Fibroblast of skin of right biceps (primary cell): ENCODE measurements around the gene SRC.
A peak's percentile ranks its signal among the peaks of the same experiment; 100 is the strongest.

ENCODE experiments used
- DNase-seq: peaks from one replicate; pipeline ENCODE4 v3.0.0-alpha.2; 2013

The SRC gene

DNA sequence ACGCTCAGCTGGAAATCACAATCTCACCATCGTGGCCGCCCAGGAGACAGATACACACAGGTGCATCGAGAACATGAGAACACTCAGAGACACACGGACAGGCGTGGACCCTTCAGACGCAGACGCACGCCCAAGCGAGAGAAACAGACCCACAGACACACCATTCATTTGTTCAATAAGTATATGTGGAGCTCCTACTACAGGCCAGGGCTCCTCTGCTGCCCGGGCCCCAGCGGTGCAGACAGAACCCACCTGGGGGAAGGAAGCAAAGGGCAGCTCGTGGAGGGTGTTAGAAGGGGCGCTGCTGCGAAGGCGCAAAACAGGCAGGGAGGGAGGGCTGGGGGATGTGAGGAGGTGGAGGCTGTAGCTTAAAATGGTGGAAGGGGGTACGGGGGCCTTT is 39.2 kb downstream of the SRC start:
- no peak for DNase-seq

DNA sequence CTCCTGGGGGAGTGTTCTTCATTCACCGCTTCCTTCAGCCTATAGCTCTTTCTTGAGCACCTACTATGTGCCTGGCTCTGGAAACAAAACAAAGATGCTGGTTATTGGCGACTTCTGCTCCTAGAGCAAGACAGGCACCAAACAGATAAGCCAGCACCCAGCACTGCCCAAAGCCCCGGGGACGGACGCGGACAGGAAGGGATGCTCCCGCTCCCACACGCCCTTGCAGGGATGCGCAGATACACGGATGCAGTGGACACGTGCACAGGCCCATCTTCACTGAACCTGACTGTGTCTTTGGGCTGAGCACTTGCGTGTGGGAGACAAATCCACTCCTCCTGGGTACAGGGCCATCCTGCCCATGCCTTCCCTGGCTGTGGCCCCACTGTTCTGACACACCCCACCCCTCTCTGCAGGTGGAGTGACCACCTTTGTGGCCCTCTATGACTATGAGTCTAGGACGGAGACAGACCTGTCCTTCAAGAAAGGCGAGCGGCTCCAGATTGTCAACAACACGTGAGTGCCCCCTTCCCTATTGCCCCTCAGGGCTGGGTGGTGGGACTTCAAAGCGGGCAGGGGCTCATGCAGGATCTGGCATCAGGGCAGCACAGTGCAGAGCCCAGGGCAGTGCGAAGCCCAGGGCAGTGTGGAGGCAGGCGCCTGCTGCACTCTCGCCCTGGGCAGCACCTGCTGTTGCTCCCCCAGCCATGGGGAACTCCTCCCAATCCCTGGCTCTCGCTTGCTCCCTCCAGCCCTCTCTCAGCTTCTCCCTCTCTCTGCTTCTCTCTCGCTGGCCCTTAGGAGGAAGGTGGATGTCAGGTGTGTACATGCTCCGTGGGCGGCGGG is 39.9 kb downstream of the SRC start:
- DNase-seq: no peak

GRCh38 chr20:37386505-37387251 is 40.7 kb downstream of the SRC start:
- DNase-seq: no peak

DNA sequence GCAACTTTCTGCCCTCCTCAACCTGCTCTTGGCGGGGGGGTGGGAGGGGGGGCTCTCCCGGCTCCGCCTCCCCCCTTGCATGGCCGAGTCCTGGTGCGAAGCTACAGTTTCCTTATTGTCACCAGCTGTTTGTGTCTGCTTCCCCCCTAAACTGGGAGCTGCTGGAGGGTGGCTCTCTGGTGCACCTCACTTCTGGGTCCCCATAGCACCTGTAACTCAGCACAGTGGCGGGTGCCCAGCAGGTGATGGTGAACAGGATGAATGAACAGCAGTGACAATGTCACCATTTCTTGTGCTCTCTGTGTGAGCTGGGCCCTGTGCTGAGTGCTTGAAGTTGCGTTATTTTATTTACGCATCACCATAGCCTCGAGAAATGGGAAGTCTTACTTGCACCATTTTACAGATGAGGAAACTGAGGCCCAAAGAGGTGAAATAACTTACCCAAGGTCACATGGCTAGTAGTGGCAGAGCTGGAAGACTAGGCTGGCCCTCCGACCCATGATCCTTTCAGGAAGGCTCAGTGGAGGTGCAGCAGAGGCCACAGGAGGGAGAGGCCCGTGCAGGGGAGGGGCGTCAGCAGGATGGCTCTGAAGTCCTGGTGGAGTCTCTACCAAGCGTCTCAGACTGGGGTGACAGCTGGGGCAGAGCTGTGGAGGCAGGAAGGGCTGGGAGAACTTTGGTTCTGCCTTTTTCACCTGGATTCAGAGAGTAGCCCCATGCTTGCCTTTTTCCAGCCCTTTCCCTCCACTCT is 41.8 kb downstream of the SRC start:
- no peak for DNase-seq

- DNase-seq: no peak
Observed at GRCh38 chr20:37388831-37389230, 42.9 kb downstream of the SRC start.

GRCh38 chr20:37389241-37389747 is 43.4 kb downstream of the SRC start:
- DNase-seq: no peak

DNA sequence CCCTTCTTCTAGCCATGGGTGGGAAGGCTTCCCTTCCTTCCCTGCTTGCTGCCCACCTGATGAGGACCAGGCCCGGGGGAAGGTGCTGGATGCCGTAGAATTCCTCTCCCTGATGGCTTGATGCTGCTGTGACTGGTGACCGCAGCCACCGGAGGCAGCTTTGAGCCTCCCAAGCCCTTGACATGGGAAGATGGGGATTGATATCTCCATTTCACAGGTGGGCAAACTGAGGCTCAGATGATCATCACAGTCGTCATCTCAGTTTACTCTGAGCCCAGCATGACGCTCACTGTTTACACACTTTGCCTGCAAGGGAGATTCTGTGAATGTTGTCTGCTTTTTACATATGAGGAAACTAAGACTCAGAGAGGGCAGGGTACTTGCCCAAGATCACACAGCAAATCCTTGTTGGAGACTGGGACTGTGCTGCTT is 43.9 kb downstream of the SRC start:
- no peak for DNase-seq

DNA sequence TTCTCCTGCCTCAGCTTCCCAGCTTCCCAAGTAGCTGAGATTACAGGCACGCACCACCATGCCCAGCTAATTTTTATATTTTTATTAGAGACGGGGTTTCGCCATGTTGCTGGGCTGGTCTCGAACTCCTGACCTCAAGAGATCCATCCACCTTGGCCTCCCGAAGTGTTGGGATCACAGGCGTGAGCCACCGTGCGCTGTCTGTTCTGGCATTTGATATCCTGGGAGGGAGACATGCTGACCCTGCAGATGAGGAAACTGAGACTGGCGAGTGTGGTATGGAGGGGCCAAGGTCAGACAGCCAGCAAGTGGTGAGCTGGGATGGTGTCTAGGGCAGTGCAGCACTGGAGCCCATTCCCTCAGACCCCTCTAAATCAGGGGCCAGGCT is 44.6 kb downstream of the SRC start:
- no peak for DNase-seq

DNA sequence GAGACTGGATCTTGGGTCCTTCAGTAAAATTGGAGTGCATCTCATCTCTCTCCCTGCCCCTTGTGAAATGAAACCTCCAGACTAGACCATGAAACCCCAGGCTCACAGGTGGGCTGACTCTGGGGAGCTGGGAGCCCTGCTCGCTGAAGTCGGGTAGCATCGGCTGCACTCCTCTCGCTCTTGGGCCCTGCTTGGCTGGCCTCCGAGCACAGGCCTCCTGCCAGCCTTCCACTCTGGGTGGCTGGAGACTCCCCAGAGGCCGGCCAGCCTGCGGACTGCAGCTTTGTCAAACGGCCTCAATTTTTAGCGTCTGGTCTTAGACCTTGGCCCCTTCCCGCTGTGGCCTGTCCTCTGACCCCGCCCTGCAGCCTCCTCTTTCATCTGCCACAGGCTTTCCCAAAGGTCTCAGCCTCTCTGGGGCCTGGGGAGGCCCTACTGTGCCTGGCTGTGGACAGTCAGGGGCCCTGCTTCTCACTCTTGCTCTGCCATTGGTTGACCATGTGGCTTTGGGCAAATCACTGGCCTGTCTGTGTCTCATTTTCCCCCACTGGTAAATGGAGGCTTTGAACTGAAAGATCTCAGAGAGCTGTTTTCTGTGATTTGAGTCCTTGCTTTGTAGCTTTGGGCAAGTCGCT is 45.1 kb downstream of the SRC start:
- no peak for DNase-seq

GRCh38 chr20:37392441-37393195 is 46.7 kb downstream of the SRC start:
- DNase-seq: no peak

- no peak for DNase-seq
Observed at GRCh38 chr20:37393196-37393862, 47.4 kb downstream of the SRC start.

DNA sequence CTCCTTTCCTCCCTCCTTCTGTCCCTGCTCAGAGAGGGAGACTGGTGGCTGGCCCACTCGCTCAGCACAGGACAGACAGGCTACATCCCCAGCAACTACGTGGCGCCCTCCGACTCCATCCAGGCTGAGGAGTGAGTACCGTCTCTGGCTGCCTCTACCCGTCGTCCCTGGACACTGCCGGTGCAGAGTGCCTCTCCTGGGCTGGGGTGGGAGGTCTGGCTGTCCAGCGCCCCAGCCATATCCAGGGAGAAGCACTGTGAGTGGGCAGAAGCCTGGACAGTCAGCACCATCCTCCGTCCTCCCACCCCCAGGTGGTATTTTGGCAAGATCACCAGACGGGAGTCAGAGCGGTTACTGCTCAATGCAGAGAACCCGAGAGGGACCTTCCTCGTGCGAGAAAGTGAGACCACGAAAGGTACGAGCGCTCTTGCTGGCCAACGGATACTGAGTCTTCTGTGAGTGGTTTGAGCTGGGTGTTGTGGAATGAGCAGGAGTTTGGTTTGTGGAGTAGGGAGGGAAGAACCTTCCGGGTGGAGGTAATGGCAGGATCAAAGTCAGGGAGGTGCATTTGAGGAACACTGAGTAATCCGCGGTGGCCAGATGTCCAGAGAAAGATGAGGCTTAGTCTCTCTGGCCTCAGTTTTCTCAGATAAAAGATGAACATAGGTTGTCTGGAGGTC is 48.1 kb downstream of the SRC start:
- no peak for DNase-seq

- no peak for DNase-seq
Observed at GRCh38 chr20:37394543-37395409, 48.8 kb downstream of the SRC start.

- no peak for DNase-seq
Observed at GRCh38 chr20:37395410-37395797, 49.5 kb downstream of the SRC start.

DNA sequence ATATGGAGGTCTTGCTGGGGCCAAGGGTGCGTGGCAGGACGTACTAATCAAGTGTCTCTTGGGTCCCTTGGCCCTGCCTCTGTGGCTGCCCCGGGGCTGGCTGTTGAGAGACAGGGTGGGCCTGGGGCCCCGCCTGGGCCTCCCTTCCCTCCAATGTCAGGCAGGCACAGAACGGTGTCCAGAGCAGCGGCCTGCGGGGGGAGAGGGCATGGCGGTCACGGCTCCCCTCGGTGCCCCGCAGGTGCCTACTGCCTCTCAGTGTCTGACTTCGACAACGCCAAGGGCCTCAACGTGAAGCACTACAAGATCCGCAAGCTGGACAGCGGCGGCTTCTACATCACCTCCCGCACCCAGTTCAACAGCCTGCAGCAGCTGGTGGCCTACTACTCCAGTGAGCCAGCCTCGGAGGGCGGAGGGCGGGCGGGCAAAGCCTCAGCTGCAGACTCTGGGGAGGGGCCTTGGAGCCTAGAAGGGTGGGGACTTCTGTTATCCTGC is 50.0 kb downstream of the SRC start:
- no peak for DNase-seq

DNA sequence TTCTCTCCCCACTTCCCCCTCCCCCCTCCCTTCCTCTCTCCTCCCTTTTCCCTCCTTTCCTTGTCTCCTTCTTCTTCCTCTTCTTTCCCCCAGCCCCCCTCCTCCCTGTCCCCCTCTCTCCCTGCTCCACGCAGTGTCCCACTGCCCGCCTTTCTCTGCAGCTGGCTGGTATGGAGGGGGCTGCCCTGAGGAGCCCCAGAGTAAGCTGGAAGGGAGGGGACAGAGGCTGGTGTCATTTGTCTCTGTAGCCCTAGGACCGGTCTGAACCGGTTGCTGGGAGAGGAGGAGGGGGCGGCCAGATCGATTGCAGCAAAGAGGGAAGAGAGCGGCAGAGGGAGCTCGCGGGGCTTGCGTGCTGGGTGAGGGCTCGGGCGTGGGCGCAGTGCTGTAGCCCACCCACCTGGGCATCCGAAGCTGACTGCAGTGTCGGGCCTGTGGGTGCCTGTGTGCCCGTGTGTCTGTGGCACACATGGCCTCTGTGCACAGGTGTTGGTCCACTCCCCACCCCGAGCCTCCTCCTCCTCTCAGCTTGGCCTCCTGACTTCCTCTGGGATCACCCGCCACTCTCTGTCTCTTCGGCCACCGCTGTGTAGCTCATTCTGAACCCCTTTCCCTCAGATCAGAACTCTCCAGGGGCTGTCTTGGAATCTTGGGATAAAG is 50.6 kb downstream of the SRC start:
- no peak for DNase-seq

GRCh38 chr20:37397076-37397953 is 51.4 kb downstream of the SRC start:
- peak; percentile 48 for DNase-seq
